Osteoblast (primary cell): Measurements from ENCODE around the gene SP2. TPM values are rescaled to one million over a fixed set of nuclear protein-coding genes. Genes with fewer than 3 reads are reported as not detected.
A peak's percentile ranks its signal among the peaks of the same experiment; 100 is the strongest.

Experiments
- DNase-seq: peaks from one replicate; pipeline ENCODE4 v3.0.0; 2011; ENCODE audit warnings: low spot score, mixed read lengths; ENCODE audit not compliant: insufficient read length; ENCODE audit errors: missing footprints
- H2AFZ ChIP-seq: 2 replicates; pipeline ENCODE4 v1.6.0; 2011; ENCODE audit warnings: mild to moderate bottlenecking, low read length
- H3K27ac ChIP-seq: 2 replicates; pipeline ENCODE4 v1.5.1; 2011; ENCODE audit warnings: mild to moderate bottlenecking, low read depth, low read length, moderate library complexity
- H3K27me3 ChIP-seq: 2 replicates; pipeline ENCODE4 v1.6.0; 2012; ENCODE audit warnings: mild to moderate bottlenecking, control low read depth, inconsistent platforms, low read length, moderate library complexity; ENCODE audit not compliant: insufficient read depth
- H3K36me3 ChIP-seq: 2 replicates; pipeline ENCODE4 v1.5.1; 2011; ENCODE audit warnings: mild to moderate bottlenecking, low read length, control low read depth, moderate library complexity; ENCODE audit not compliant: insufficient read depth
- H3K4me1 ChIP-seq: 2 replicates; pipeline ENCODE4 v1.5.1; 2011; ENCODE audit warnings: mild to moderate bottlenecking, low read length, control low read depth, moderate library complexity; ENCODE audit not compliant: insufficient read depth
- H3K4me2 ChIP-seq: 2 replicates; pipeline ENCODE4 v1.6.0; 2011; ENCODE audit warnings: mild to moderate bottlenecking, low read length; ENCODE audit not compliant: insufficient read depth
- H3K4me3 ChIP-seq: fragments of 200-600 bp; sonication (generic); 3 replicates; pipeline ENCODE4 v1.5.1; 2012; ENCODE audit warnings: mild to moderate bottlenecking, low read length, inconsistent platforms; ENCODE audit not compliant: insufficient read depth
- H3K79me2 ChIP-seq: 2 replicates; pipeline ENCODE4 v1.6.0; 2012; ENCODE audit warnings: mild to moderate bottlenecking, low read length, control low read depth, inconsistent platforms; ENCODE audit not compliant: insufficient read depth
- H3K9me3 ChIP-seq: 2 replicates; pipeline ENCODE4 v1.5.1; 2011; ENCODE audit warnings: low read depth, low read length, control low read depth
- H4K20me1 ChIP-seq: 2 replicates; pipeline ENCODE4 v1.6.0; 2012; ENCODE audit warnings: mild to moderate bottlenecking, low read length, control low read depth; ENCODE audit not compliant: insufficient read depth
- CTCF ChIP-seq: IDR thresholded peaks from 2 replicates; pipeline ENCODE4 v1.5.1; 2011; ENCODE audit warnings: mild to moderate bottlenecking, low read depth, low read length, moderate library complexity; ENCODE audit errors: extremely low read depth
- total RNA-seq: library from RNA; depleted of rRNA; stranded (reverse); fragments of >200 nt; gene quantifications from 2 replicates; pipeline ENCODE4 v1.2.3, GENCODE V29; 2012

SP2 gene
- total RNA-seq, 1 donor, result 2.5 TPM

- H3K4me2 ChIP-seq, result no peak overlapping the region
- H3K27me3 ChIP-seq, result no peaks in the 10 kb centered on the region
- H3K27ac ChIP-seq, result no peak overlapping the region
- no peaks in the 10 kb centered on the region for H3K79me2 ChIP-seq
- no peak for DNase-seq
- no peaks in the 10 kb centered on the region for H4K20me1 ChIP-seq
- TF ChIP-seq CTCF, result no peak
- H3K4me1 ChIP-seq, result peaks cover 14% of the 10 kb centered on the region
- no peak overlapping the region for H3K4me3 ChIP-seq
- no peak overlapping the region for H2AFZ ChIP-seq
- no peaks in the 10 kb centered on the region for H3K9me3 ChIP-seq
- H3K36me3 ChIP-seq, result no peaks in the 10 kb centered on the region
These were observed 10.9 kb upstream of the SP2 start for GRCh38 chr17:47884905-47885730.

- TF ChIP-seq CTCF, result no peak
These were observed 7.7 kb upstream of the SP2 start for GRCh38 chr17:47888293-47888692.

GRCh38 chr17:47889734-47890529 lies 6.1 kb upstream of the SP2 start:
- Histone ChIP-seq H3K9me3 (no peaks in the 10 kb centered on the region), H3K79me2 (peaks cover 1% of the 10 kb centered on the region), H3K4me3 (no peak overlapping the region), H3K27me3 (no peaks in the 10 kb centered on the region), H3K4me1 (peaks cover 7% of the 10 kb centered on the region), H3K27ac (no peak overlapping the region), H3K36me3 (no peaks in the 10 kb centered on the region), H4K20me1 (no peaks in the 10 kb centered on the region), H2AFZ (no peak overlapping the region), H3K4me2 (no peak overlapping the region)
- TF ChIP-seq CTCF, result peak; percentile 91
- DNase-seq, result peak; percentile 93

More at GRCh38 chr17:47888293-47888692, 7.7 kb upstream of the SP2 start:
- Histone ChIP-seq H3K4me1 (no peaks in the 10 kb centered on the region), H3K9me3 (no peaks in the 10 kb centered on the region), H3K27me3 (no peaks in the 10 kb centered on the region), H4K20me1 (no peaks in the 10 kb centered on the region), H3K36me3 (no peaks in the 10 kb centered on the region), H3K4me3 (no peak overlapping the region), H3K4me2 (no peak overlapping the region), H3K27ac (no peak overlapping the region), H3K79me2 (no peaks in the 10 kb centered on the region), H2AFZ (no peak overlapping the region)
- no peak for DNase-seq

- Histone ChIP-seq H3K9me3 (no peaks in the 10 kb centered on the region), H3K27me3 (no peaks in the 10 kb centered on the region), H3K27ac (no peak overlapping the region), H3K36me3 (no peaks in the 10 kb centered on the region), H2AFZ (no peak overlapping the region), H4K20me1 (no peaks in the 10 kb centered on the region), H3K4me1 (peaks cover 7% of the 10 kb centered on the region), H3K4me3 (no peak overlapping the region), H3K4me2 (no peak overlapping the region), H3K79me2 (peaks cover 9% of the 10 kb centered on the region)
- no peak for TF ChIP-seq CTCF
- no peak for DNase-seq
These were observed 4.4 kb upstream of the SP2 start for GRCh38 chr17:47891545-47892088.
